H1 (cell line): Measurements from ENCODE around the gene ZNF30. TPM values are rescaled to one million over a fixed set of nuclear protein-coding genes. Genes with fewer than 3 reads are reported as not detected.

Experiments
- CTCF ChIA-PET: fragments of 300-600 bp; sonication (Branson Sonifier 250); formaldehyde crosslinking; loops from one replicate; lab custom pipeline; 2021; ENCODE audit not compliant: partially characterized antibody; lab: Charles Lee
- POLR2A ChIA-PET: fragments of 300-600 bp; sonication (Branson Sonifier 250); formaldehyde crosslinking; loops from one replicate; lab custom pipeline; 2021; ENCODE audit warnings: inconsistent platforms; ENCODE audit not compliant: partially characterized antibody; lab: Charles Lee
- DNase-seq, 2 experiments: peaks; one replicate each; pipeline versions ENCODE4 v3.0.0 to v3.0.0-alpha.2; 2010 to 2022; ENCODE audit warnings: low spot score in 2 of 2, low read depth in 1 of 2, mixed read lengths in 1 of 2
- FAIRE-seq: peaks from 2 replicates; lab custom pipeline; 2011; peaks lifted over from hg19 to GRCh38; lab: Jason Lieb, UNC
- H2AFZ ChIP-seq: 2 replicates; pipeline ENCODE4 v1.8.1; 2012; ENCODE audit warnings: low read length, inconsistent platforms
- H2AK5ac ChIP-seq: 2 replicates; pipeline ENCODE4 v1.6.1; 2013; ENCODE audit warnings: low read depth, low read length
- H2BK120ac ChIP-seq: replicated peaks from 2 replicates; pipeline ENCODE3; 2013; ENCODE audit warnings: low read depth, low read length, inconsistent platforms
- H2BK12ac ChIP-seq: 2 replicates; pipeline ENCODE4 v1.6.1; 2013; ENCODE audit warnings: low read depth, low read length
- H2BK15ac ChIP-seq: 2 replicates; pipeline ENCODE4 v1.6.1; 2013; ENCODE audit warnings: low read length
- H2BK20ac ChIP-seq: 2 replicates; pipeline ENCODE4 v1.6.1; 2013; ENCODE audit warnings: low read length
- H2BK5ac ChIP-seq: 2 replicates; pipeline ENCODE4 v1.6.1; 2013; ENCODE audit warnings: low read depth, low read length
- H3K14ac ChIP-seq: 2 replicates; pipeline ENCODE4 v1.6.1; 2013; ENCODE audit warnings: inconsistent platforms; ENCODE audit not compliant: insufficient read length
- H3K18ac ChIP-seq: 2 replicates; pipeline ENCODE4 v1.6.1; 2013; ENCODE audit warnings: low read length; ENCODE audit errors: extremely low read depth
- H3K23ac ChIP-seq: 2 replicates; pipeline ENCODE4 v1.6.1; 2013; ENCODE audit warnings: inconsistent platforms; ENCODE audit not compliant: insufficient read length
- H3K23me2 ChIP-seq: 2 replicates; pipeline ENCODE4 v1.6.1; 2013; ENCODE audit warnings: low read depth, low read length
- H3K27ac ChIP-seq: 2 replicates; pipeline ENCODE4 v1.6.1; 2011; ENCODE audit warnings: low read depth, low read length, inconsistent platforms
- H3K27me3 ChIP-seq, 4 experiments: replicated peaks in 1 of 4; 1 replicate in 1 of 4; 2 replicates in 3 of 4; pipeline versions ENCODE4 v1.6.1 to v1.8.1; 2011 to 2013; ENCODE audit warnings: low read length in 3 of 4, mild to moderate bottlenecking in 3 of 4, inconsistent platforms in 2 of 4, mixed read lengths in 2 of 4, moderate library complexity in 1 of 4; ENCODE audit not compliant: control insufficient read depth in 3 of 4, insufficient read depth in 3 of 4; ENCODE audit errors: extremely low read depth in 1 of 4
- H3K36me3 ChIP-seq, 4 experiments: 2 replicates each; pipeline versions ENCODE4 v1.6.1 to v1.8.1; 2011 to 2013; ENCODE audit warnings: mild to moderate bottlenecking in 4 of 4, low read length in 3 of 4, moderate library complexity in 2 of 4, control low read depth in 1 of 4, inconsistent platforms in 1 of 4; ENCODE audit not compliant: insufficient read depth in 4 of 4, control insufficient read depth in 2 of 4
- H3K4ac ChIP-seq: replicated peaks from 2 replicates; pipeline ENCODE3; 2013; ENCODE audit warnings: low read length, low read depth, mixed read lengths, inconsistent platforms; ENCODE audit not compliant: insufficient read length
- H3K4me1 ChIP-seq, 4 experiments: replicated peaks in 1 of 4; 1 replicate in 1 of 4; 2 replicates in 3 of 4; pipeline versions ENCODE4 v1.6.1 to v1.8.1; 2011 to 2013; ENCODE audit warnings: low read length in 3 of 4, inconsistent platforms in 2 of 4, mixed read lengths in 1 of 4; ENCODE audit not compliant: insufficient read depth in 4 of 4, control insufficient read depth in 3 of 4
- H3K4me2 ChIP-seq, 2 experiments: 2 replicates each; pipeline versions ENCODE4 v1.6.1 to v1.8.1; 2011 to 2013; ENCODE audit warnings: low read depth in 2 of 2, low read length in 2 of 2, control low read depth in 1 of 2, inconsistent platforms in 1 of 2, mild to moderate bottlenecking in 1 of 2; ENCODE audit not compliant: insufficient read depth in 1 of 2
- H3K4me3 ChIP-seq, 4 experiments: fragments of 200-600, 300-600 bp in 1 of 4; sonication (generic), shearing (Covaris generic), sonication (Bioruptor Twin) in 1 of 4; 2 replicates each; pipeline versions ENCODE4 v1.5.1 to v1.8.1; 2011 to 2016; ENCODE audit warnings: low read length in 4 of 4, low read depth in 3 of 4, control low read depth in 2 of 4, inconsistent platforms in 2 of 4, mild to moderate bottlenecking in 2 of 4, mixed read lengths in 1 of 4, moderate library complexity in 1 of 4; ENCODE audit not compliant: insufficient read depth in 2 of 4; ENCODE audit errors: extremely low read depth in 1 of 4
- H3K56ac ChIP-seq: replicated peaks from 2 replicates; pipeline ENCODE3; 2013; ENCODE audit warnings: low read depth, mild to moderate bottlenecking, mixed read lengths, low read length, inconsistent platforms; ENCODE audit not compliant: insufficient read length
- H3K79me1 ChIP-seq: 2 replicates; pipeline ENCODE4 v1.6.1; 2013; ENCODE audit warnings: low read depth, low read length, control low read depth
- H3K79me2 ChIP-seq, 2 experiments: 2 replicates each; pipeline versions ENCODE4 v1.6.1 to v1.8.1; 2012 to 2013; ENCODE audit warnings: low read length in 2 of 2, mild to moderate bottlenecking in 2 of 2, inconsistent platforms in 1 of 2; ENCODE audit not compliant: insufficient read depth in 2 of 2, control insufficient read depth in 1 of 2
- H3K9ac ChIP-seq, 4 experiments: replicated peaks in 1 of 4; 1 replicate in 1 of 4; 2 replicates in 3 of 4; pipeline versions ENCODE4 v1.6.1 to v1.8.1; 2011 to 2013; ENCODE audit warnings: low read depth in 3 of 4, low read length in 3 of 4, control low read depth in 2 of 4, mild to moderate bottlenecking in 2 of 4, moderate library complexity in 2 of 4, inconsistent platforms in 1 of 4; ENCODE audit errors: extremely low read depth in 1 of 4
- H3K9me3 ChIP-seq, 2 experiments: 2 replicates each; pipeline versions ENCODE4 v1.6.1 to v1.8.1; 2012 to 2013; ENCODE audit warnings: mild to moderate bottlenecking in 2 of 2, moderate library complexity in 2 of 2, control low read depth in 1 of 2, inconsistent platforms in 1 of 2, low read depth in 1 of 2, low read length in 1 of 2, mixed read lengths in 1 of 2; ENCODE audit not compliant: insufficient read depth in 2 of 2
- H4K20me1 ChIP-seq, 2 experiments: replicated peaks in 1 of 2; 2 replicates each; pipeline versions ENCODE3 to v1.8.1; 2011 to 2013; ENCODE audit warnings: inconsistent platforms in 2 of 2, low read length in 2 of 2, mild to moderate bottlenecking in 1 of 2; ENCODE audit not compliant: insufficient read depth in 2 of 2, control insufficient read depth in 1 of 2
- H4K5ac ChIP-seq: 2 replicates; pipeline ENCODE4 v1.6.1; 2013; ENCODE audit warnings: low read length, low read depth, mixed read lengths, inconsistent platforms; ENCODE audit not compliant: insufficient read length
- H4K8ac ChIP-seq: 2 replicates; pipeline ENCODE4 v1.8.0; 2013; ENCODE audit warnings: mild to moderate bottlenecking, moderate library complexity, low read length, inconsistent platforms; ENCODE audit not compliant: insufficient read depth; ENCODE audit errors: extremely low read depth
- H4K91ac ChIP-seq: replicated peaks from 2 replicates; pipeline ENCODE3; 2013; ENCODE audit warnings: low read length, mixed read lengths, inconsistent platforms; ENCODE audit not compliant: insufficient read length
- CEBPB ChIP-seq: IDR thresholded peaks from 2 replicates; pipeline ENCODE4 v1.6.1; 2012; ENCODE audit warnings: low read depth, low read length
- CTBP2 ChIP-seq: IDR thresholded peaks from 2 replicates; pipeline ENCODE4 v1.7.0; 2011; ENCODE audit warnings: borderline replicate concordance, mild to moderate bottlenecking, moderate library complexity, mixed read lengths, low read length; ENCODE audit not compliant: insufficient read depth, insufficient read length
- NANOG ChIP-seq: IDR thresholded peaks from 2 replicates; pipeline ENCODE4 v1.6.1; 2011; ENCODE audit warnings: low read length, low read depth, mild to moderate bottlenecking, inconsistent platforms; ENCODE audit not compliant: insufficient read depth, poor library complexity, severe bottlenecking
- PHF8 ChIP-seq: fragments of 200-600 bp; sonication (generic); conservative IDR thresholded peaks from 2 replicates; pipeline ENCODE4 v1.7.1; 2012; ENCODE audit warnings: low read depth, mild to moderate bottlenecking, inconsistent platforms, low read length, moderate library complexity
- RXRA ChIP-seq: IDR thresholded peaks from 2 replicates; pipeline ENCODE4 v1.6.1; 2011; ENCODE audit warnings: low read depth, mild to moderate bottlenecking, low read length, moderate library complexity; ENCODE audit not compliant: insufficient read depth
- SP1 ChIP-seq: IDR thresholded peaks from 2 replicates; pipeline ENCODE4 v1.6.1; 2011; ENCODE audit warnings: low read depth, low read length
- TAF7 ChIP-seq: optimal IDR thresholded peaks from 2 replicates; pipeline ENCODE3; 2011; ENCODE audit warnings: low read depth, mild to moderate bottlenecking, inconsistent platforms, low read length, moderate library complexity, borderline replicate concordance
- USF2 ChIP-seq: IDR thresholded peaks from 2 replicates; pipeline ENCODE4 v1.6.1; 2011; ENCODE audit warnings: low read length, improper control_type of control experiment
- WGBS, 2 experiments: shearing (Covaris generic) in 1 of 2; methylation state at CpG; one replicate each; pipeline versions ENCODE4 v1.1.6 to v1.1.7; 2013 to 2015; ENCODE audit warnings: low lambda C conversion rate in 2 of 2, mixed read lengths in 2 of 2, inconsistent platforms in 1 of 2, low coverage in 1 of 2, missing lambda C conversion rate in 1 of 2; ENCODE audit not compliant: insufficient replicate concordance in 2 of 2, insufficient coverage in 1 of 2, insufficient read length in 1 of 2; ENCODE audit errors: extremely low coverage in 1 of 2, missing lambda C conversion rate in 1 of 2; 5-methylcytosine and 5-hydroxymethylcytosine counted together
- polyA plus RNA-seq, 7 experiments: library from polyadenylated mRNA; depleted of rRNA in 3 of 7; stranded (reverse) in 5 of 7; unstranded in 2 of 7; fragments of >200 nt in 5 of 7; fragments of 200-250 nt in 2 of 7; gene quantifications; 1 replicate in 5 of 7; 2 replicates in 1 of 7; 4 replicates in 1 of 7; pipeline versions ENCODE4 v1.2.1 to v1.2.3, GENCODE V29; 2011 to 2013; ENCODE audit warnings: missing spikeins in 2 of 7, mixed read lengths in 2 of 7
- total RNA-seq: library from RNA; stranded (reverse); fragmentation: NEBNext Ultra II Directional; extraction: Animal tissue kit (Norgen Biotek cat#: 25700); gene quantifications from 2 replicates; pipeline ENCODE4 v1.2.1, GENCODE V29; 2021

ZNF30 gene
- total and polyA plus RNA-seq, 2 of the 8 experiments (the other 6 are each of a cell fraction or from before 2014, with no cell fraction given) = 2.0 to 4.7 TPM

- no peak overlapping the region for H3K27ac ChIP-seq
- WGBS, 2 experiments = 84% methylated on average over 8 of the region's 8 CpGs; no CpG with 5 or more reads in 1 of the 2 experiments
- H2BK15ac ChIP-seq = no peak overlapping the region
- no peak for DNase-seq
- H4K20me1 ChIP-seq = no peaks in the 10 kb centered on the region
- H3K14ac ChIP-seq = no peak overlapping the region
- no peaks in the 10 kb centered on the region for H3K79me1 ChIP-seq
- no peak overlapping the region for H2BK20ac ChIP-seq
- no peak overlapping the region for H4K8ac ChIP-seq
- peaks cover 0 to 4% (median 0%) of the 10 kb centered on the region in 4 experiments; a peak in 3 of 7 replicates for H3K4me1 ChIP-seq
- no peak overlapping the region for H3K4me2 ChIP-seq
- no peak overlapping the region for H3K18ac ChIP-seq
- no peak for FAIRE-seq
- H3K4me3 ChIP-seq = no peak overlapping the region
- no peak overlapping the region for H2BK120ac ChIP-seq
- ChIA-PET POLR2A (interaction anchor here (1.0 to 1.7 kb wide), 3 partner anchors 8 to 20 kb away, joined by 3 to 4 read pairs (median 4); partner anchors contain the start of gene GRAMD1A), CTCF (interaction anchor here (1.1 kb wide), 1 partner anchor 19 kb away, joined by 3 read pairs; no protein-coding TSS in a partner anchor)
- H3K4ac ChIP-seq = no peak overlapping the region
- no peak overlapping the region for H4K91ac ChIP-seq
- H2BK5ac ChIP-seq = no peak overlapping the region
- no peaks in the 10 kb centered on the region for H3K23me2 ChIP-seq
- no peaks in the 10 kb centered on the region for H3K27me3 ChIP-seq
- H4K5ac ChIP-seq = no peak overlapping the region
- no peak overlapping the region for H3K23ac ChIP-seq
- H3K56ac ChIP-seq = no peak overlapping the region
- no peaks in the 10 kb centered on the region for H3K36me3 ChIP-seq
- H3K9ac ChIP-seq = no peak overlapping the region
- no peak overlapping the region for H2AFZ ChIP-seq
- H3K79me2 ChIP-seq = no peaks in the 10 kb centered on the region
- TF ChIP-seq TAF7 (no peak), PHF8 (no peak), RXRA (no peak), CEBPB (no peak), CTBP2 (no peak), SP1 (no peak), NANOG (no peak), USF2 (no peak)
- no peak overlapping the region for H2BK12ac ChIP-seq
- no peaks in the 10 kb centered on the region for H3K9me3 ChIP-seq
- H2AK5ac ChIP-seq = no peak overlapping the region
Measured at GRCh38 chr19:34991542-34992333, 65.0 kb downstream of the ZNF30 start.
